HepG2 (cell line): Measurements from ENCODE around the gene UBE2D3. TPM values are rescaled to one million over a fixed set of nuclear protein-coding genes. Genes with fewer than 3 reads are reported as not detected.

Experiments
- BCL6 ChIP-seq: IDR thresholded peaks from 2 replicates; pipeline ENCODE4 v1.6.1; 2016; ENCODE audit warnings: missing genetic modification reagents, missing compliant biosample characterization
- CREBL2 ChIP-seq: sonication (generic); formaldehyde crosslinking; IDR thresholded peaks from 2 replicates; pipeline ENCODE4 v1.8.1; 2023; ENCODE audit warnings: missing genetic modification reagents, mild to moderate bottlenecking, borderline replicate concordance
- KLF9 ChIP-seq: IDR thresholded peaks from 2 replicates; pipeline ENCODE4 v1.6.1; 2016; ENCODE audit warnings: low read depth
- MBNL3 ChIP-seq: fragments of 250-450 bp; sonication (Bioruptor Pico); conservative IDR thresholded peaks from 2 replicates; pipeline ENCODE4 v1.8.0; 2022; ENCODE audit warnings: mild to moderate bottlenecking, inconsistent platforms
- MTA1 ChIP-seq: sonication (generic); formaldehyde crosslinking; IDR thresholded peaks from 2 replicates; pipeline ENCODE4 v1.4.0; 2020; ENCODE audit warnings: missing genetic modification reagents, mild to moderate bottlenecking, borderline replicate concordance
- RAD21 ChIP-seq: fragments of 450-650 bp; formaldehyde crosslinking; IDR thresholded peaks from 2 replicates; pipeline ENCODE4 v1.5.0; 2020; ENCODE audit warnings: mild to moderate bottlenecking
- RNF219 ChIP-seq: sonication (generic); formaldehyde crosslinking; IDR thresholded peaks from 2 replicates; pipeline ENCODE4 v1.5.0; 2020; ENCODE audit warnings: mild to moderate bottlenecking, missing genetic modification reagents
- SIN3B ChIP-seq: fragments of 150-350 bp; IDR thresholded peaks from 2 replicates; pipeline ENCODE4 v1.6.1; 2014; ENCODE audit warnings: low read length
- THAP9 ChIP-seq: sonication (generic); formaldehyde crosslinking; IDR thresholded peaks from 2 replicates; pipeline ENCODE4; 2020; ENCODE audit warnings: missing genetic modification reagents, mild to moderate bottlenecking, borderline replicate concordance
- WIZ ChIP-seq: sonication (generic); formaldehyde crosslinking; IDR thresholded peaks from 2 replicates; pipeline ENCODE4 v1.5.1; 2020; ENCODE audit warnings: mild to moderate bottlenecking, missing genetic modification reagents
- ZBTB33 ChIP-seq: sonication (generic); formaldehyde crosslinking; IDR thresholded peaks from 2 replicates; pipeline ENCODE4 v1.4.0; 2020; ENCODE audit warnings: missing genetic modification reagents
- ZNF136 ChIP-seq: sonication (generic); formaldehyde crosslinking; IDR thresholded peaks from 2 replicates; pipeline ENCODE4 v1.8.1; 2022; ENCODE audit warnings: low read depth, mild to moderate bottlenecking, moderate library complexity, missing genetic modification reagents
- ZNF549 ChIP-seq: sonication (generic); formaldehyde crosslinking; IDR thresholded peaks from 2 replicates; pipeline ENCODE4 v1.5.0; 2020; ENCODE audit warnings: missing genetic modification reagents
- ZNF724P ChIP-seq: sonication (generic); formaldehyde crosslinking; IDR thresholded peaks from 2 replicates; pipeline ENCODE4 v1.8.0; 2022; ENCODE audit warnings: missing genetic modification reagents, borderline replicate concordance
- polyA plus RNA-seq, 8 experiments: library from polyadenylated mRNA; depleted of rRNA in 3 of 8; stranded (reverse) in 7 of 8; unstranded in 1 of 8; fragments of >200 nt; fragmentation: Illumina TruSeq in 4 of 8; extraction: Trizol in 4 of 8; gene quantifications; 2 replicates each; pipeline versions ENCODE4 v1.2.1 to v1.2.3, GENCODE V29; 2011 to 2016; ENCODE audit warnings: low read depth in 4 of 8, missing spikeins in 1 of 8, mixed read lengths in 1 of 8; ENCODE audit not compliant: insufficient read depth in 1 of 8
- total RNA-seq, 5 experiments: library from RNA; depleted of rRNA; stranded (reverse); fragments of >200 nt; fragmentation: Illumina TruSeq; extraction: Trizol; gene quantifications; 2 replicates each; pipeline ENCODE4 v1.2.3, GENCODE V29; 2016; ENCODE audit warnings: low read depth in 1 of 5
- TF ChIP-seq, protein P1 (sequence below): sonication (generic); formaldehyde crosslinking; IDR thresholded peaks from 2 replicates; pipeline ENCODE4 v1.4.0; 2020; ENCODE audit warnings: missing genetic modification reagents

The UBE2D3 gene
- total and polyA plus RNA-seq, 2 of the 13 experiments (the other 11 are each of a cell fraction or from before 2014, with no cell fraction given) = 224 to 293 TPM

GRCh38 chr4:102827674-102828496 lies 534 bp upstream of the UBE2D3 start (continued):
- TF ChIP-seq, protein P1, sequence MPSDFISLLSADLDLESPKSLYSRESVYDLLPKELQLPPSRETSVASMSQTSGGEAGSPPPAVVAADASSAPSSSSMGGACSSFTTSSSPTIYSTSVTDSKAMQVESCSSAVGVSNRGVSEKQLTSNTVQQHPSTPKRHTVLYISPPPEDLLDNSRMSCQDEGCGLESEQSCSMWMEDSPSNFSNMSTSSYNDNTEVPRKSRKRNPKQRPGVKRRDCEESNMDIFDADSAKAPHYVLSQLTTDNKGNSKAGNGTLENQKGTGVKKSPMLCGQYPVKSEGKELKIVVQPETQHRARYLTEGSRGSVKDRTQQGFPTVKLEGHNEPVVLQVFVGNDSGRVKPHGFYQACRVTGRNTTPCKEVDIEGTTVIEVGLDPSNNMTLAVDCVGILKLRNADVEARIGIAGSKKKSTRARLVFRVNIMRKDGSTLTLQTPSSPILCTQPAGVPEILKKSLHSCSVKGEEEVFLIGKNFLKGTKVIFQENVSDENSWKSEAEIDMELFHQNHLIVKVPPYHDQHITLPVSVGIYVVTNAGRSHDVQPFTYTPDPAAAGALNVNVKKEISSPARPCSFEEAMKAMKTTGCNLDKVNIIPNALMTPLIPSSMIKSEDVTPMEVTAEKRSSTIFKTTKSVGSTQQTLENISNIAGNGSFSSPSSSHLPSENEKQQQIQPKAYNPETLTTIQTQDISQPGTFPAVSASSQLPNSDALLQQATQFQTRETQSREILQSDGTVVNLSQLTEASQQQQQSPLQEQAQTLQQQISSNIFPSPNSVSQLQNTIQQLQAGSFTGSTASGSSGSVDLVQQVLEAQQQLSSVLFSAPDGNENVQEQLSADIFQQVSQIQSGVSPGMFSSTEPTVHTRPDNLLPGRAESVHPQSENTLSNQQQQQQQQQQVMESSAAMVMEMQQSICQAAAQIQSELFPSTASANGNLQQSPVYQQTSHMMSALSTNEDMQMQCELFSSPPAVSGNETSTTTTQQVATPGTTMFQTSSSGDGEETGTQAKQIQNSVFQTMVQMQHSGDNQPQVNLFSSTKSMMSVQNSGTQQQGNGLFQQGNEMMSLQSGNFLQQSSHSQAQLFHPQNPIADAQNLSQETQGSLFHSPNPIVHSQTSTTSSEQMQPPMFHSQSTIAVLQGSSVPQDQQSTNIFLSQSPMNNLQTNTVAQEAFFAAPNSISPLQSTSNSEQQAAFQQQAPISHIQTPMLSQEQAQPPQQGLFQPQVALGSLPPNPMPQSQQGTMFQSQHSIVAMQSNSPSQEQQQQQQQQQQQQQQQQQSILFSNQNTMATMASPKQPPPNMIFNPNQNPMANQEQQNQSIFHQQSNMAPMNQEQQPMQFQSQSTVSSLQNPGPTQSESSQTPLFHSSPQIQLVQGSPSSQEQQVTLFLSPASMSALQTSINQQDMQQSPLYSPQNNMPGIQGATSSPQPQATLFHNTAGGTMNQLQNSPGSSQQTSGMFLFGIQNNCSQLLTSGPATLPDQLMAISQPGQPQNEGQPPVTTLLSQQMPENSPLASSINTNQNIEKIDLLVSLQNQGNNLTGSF (CRISPR knock-in tag) = no peak; the same call in 1 of the 2 replicates
- TF ChIP-seq CREBL2 (CRISPR knock-in tag) = no peak
- TF ChIP-seq ZNF724P = no peak
- TF ChIP-seq ZNF549 (CRISPR knock-in tag) = no peak
- TF ChIP-seq ZBTB33 (CRISPR knock-in tag) = no peak
- TF ChIP-seq KLF9 (CRISPR knock-in tag) = peak; percentile 39; the same call in 1 of the 2 replicates
- TF ChIP-seq WIZ (CRISPR knock-in tag) = no peak
- no peak; the same call in 1 of the 2 replicates for TF ChIP-seq THAP9 (CRISPR knock-in tag)
- no peak; the same call in 1 of the 2 replicates for TF ChIP-seq BCL6 (CRISPR knock-in tag)
- peak; percentile 12; the same call in 1 of the 2 replicates for TF ChIP-seq ZNF136 (CRISPR knock-in tag)
- 0 out of 2 replicates have a peak, but pooled peaks have one; percentile 37 for TF ChIP-seq SIN3B
- no peak; the same call in 1 of the 2 replicates for TF ChIP-seq RNF219 (CRISPR knock-in tag)
- no peak for TF ChIP-seq MBNL3 (CRISPR knock-in tag)
- TF ChIP-seq RAD21 (CRISPR knock-in tag) = peak; percentile 57
- TF ChIP-seq MTA1 = no peak
